Lower leg skin (tissue), 3 donors: ENCODE results near the gene PSD4.

Experiments
- POLR2A ChIP-seq, 2 donors: fragments of 450-650 bp; IDR thresholded peaks; one replicate each; pipeline ENCODE4 v1.6.1; 2016 to 2017; ENCODE audit warnings: antibody characterized with exemption in 2 of 2, mild to moderate bottlenecking in 1 of 2, moderate library complexity in 1 of 2
- TF ChIP-seq, protein P1 (sequence below), 3 donors: fragments of 450-650 bp; IDR thresholded peaks; one replicate each; pipeline ENCODE4 v1.5.1; 2016; ENCODE audit warnings: antibody characterized with exemption in 3 of 3, mild to moderate bottlenecking in 3 of 3, moderate library complexity in 2 of 3

GRCh38 chr2:113187771-113188170 is 14.0 kb downstream of the PSD4 start:
- no peak for TF ChIP-seq POLR2A (IDR thresholded peaks at IDR 0.05)
- TF ChIP-seq, protein P1, sequence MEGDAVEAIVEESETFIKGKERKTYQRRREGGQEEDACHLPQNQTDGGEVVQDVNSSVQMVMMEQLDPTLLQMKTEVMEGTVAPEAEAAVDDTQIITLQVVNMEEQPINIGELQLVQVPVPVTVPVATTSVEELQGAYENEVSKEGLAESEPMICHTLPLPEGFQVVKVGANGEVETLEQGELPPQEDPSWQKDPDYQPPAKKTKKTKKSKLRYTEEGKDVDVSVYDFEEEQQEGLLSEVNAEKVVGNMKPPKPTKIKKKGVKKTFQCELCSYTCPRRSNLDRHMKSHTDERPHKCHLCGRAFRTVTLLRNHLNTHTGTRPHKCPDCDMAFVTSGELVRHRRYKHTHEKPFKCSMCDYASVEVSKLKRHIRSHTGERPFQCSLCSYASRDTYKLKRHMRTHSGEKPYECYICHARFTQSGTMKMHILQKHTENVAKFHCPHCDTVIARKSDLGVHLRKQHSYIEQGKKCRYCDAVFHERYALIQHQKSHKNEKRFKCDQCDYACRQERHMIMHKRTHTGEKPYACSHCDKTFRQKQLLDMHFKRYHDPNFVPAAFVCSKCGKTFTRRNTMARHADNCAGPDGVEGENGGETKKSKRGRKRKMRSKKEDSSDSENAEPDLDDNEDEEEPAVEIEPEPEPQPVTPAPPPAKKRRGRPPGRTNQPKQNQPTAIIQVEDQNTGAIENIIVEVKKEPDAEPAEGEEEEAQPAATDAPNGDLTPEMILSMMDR (IDR thresholded peaks at IDR 0.05): no peak
